ENCODE results near the gene CAMSAP1. TPM values are rescaled to one million over a fixed set of nuclear protein-coding genes. Genes with fewer than 3 reads are reported as not detected.
"Not testable (repeated sequence)": the region's sequence is repeated elsewhere in the genome, so short reads cannot be mapped to it uniquely, and the experiment has no call there.

CAMSAP1 gene
- total and polyA plus RNA-seq, 4 donors, result 5.0 to 29.8 (median 15.1) TPM

- no peak overlapping the region for H3K4me3 ChIP-seq
- ATAC-seq (ENCODE audit: insufficient read depth, low FRiP score) (no peak), DNase-seq (no peak)
- peaks cover 18 to 60% (median 28%) of the 10 kb centered on the region in 4 donors for H3K36me3 ChIP-seq (ENCODE audit: control insufficient read depth in 4 of 4, insufficient read depth in 4 of 4, low read length in 4 of 4)
- no peak overlapping the region for H3K9ac ChIP-seq (ENCODE audit: insufficient read depth in 1 of 2, low read length in 2 of 2)
- no peak overlapping the region for H3K27ac ChIP-seq (ENCODE audit: low read depth in 1 of 2, low read length in 1 of 2)
- no peak for TF ChIP-seq CTCF (IDR thresholded peaks at IDR 0.05; ENCODE audit: control extremely low read depth, extremely low read depth)
- WGBS, 2 donors, result 94% methylated on average over 11 of the region's 11 CpGs
- H3K9me3 ChIP-seq (ENCODE audit: control insufficient read depth in 4 of 4, insufficient read depth in 3 of 4, low read length in 3 of 4), result no peaks in the 10 kb centered on the region
- no peaks in the 10 kb centered on the region for H3K4me1 ChIP-seq (ENCODE audit: control insufficient read depth in 5 of 5, insufficient read depth in 5 of 5, low read length in 5 of 5)
- no peaks in the 10 kb centered on the region for H3K27me3 ChIP-seq (ENCODE audit: control insufficient read depth in 3 of 3, insufficient read depth in 3 of 3, low read length in 2 of 3)
These were observed 41.1 kb upstream of the CAMSAP1 start for GRCh38 chr9:135948446-135948845.

- TF ChIP-seq CTCF (IDR thresholded peaks at IDR 0.05; ENCODE audit: control extremely low read depth, extremely low read depth), result no peak
- Histone ChIP-seq H3K27me3 (ENCODE audit: control insufficient read depth in 3 of 3, insufficient read depth in 3 of 3, low read length in 2 of 3) (no peaks in the 10 kb centered on the region), H3K36me3 (ENCODE audit: control insufficient read depth in 4 of 4, insufficient read depth in 4 of 4, low read length in 4 of 4) (peaks cover 19 to 56% (median 28%) of the 10 kb centered on the region in 4 donors), H3K4me3 (no peak overlapping the region), H3K9ac (ENCODE audit: insufficient read depth in 1 of 2, low read length in 2 of 2) (no peak overlapping the region), H3K9me3 (ENCODE audit: control insufficient read depth in 4 of 4, insufficient read depth in 3 of 4, low read length in 3 of 4) (no peaks in the 10 kb centered on the region), H3K4me1 (ENCODE audit: control insufficient read depth in 5 of 5, insufficient read depth in 5 of 5, low read length in 5 of 5) (no peaks in the 10 kb centered on the region), H3K27ac (ENCODE audit: low read depth in 1 of 2, low read length in 1 of 2) (no peak overlapping the region)
- no peak for DNase-seq
- ATAC-seq (ENCODE audit: insufficient read depth, low FRiP score), result no peak
- 95% methylated on average over 18 of the region's 18 CpGs for WGBS, 2 donors
These were observed 40.2 kb upstream of the CAMSAP1 start for GRCh38 chr9:135947582-135947981.

- H3K36me3 ChIP-seq (ENCODE audit: control insufficient read depth in 4 of 4, insufficient read depth in 4 of 4, low read length in 4 of 4), result peaks cover 17 to 53% (median 25%) of the 10 kb centered on the region in 4 donors
- H3K4me1 ChIP-seq (ENCODE audit: control insufficient read depth in 5 of 5, insufficient read depth in 5 of 5, low read length in 5 of 5); H3K27me3 ChIP-seq (ENCODE audit: control insufficient read depth in 3 of 3, insufficient read depth in 3 of 3, low read length in 2 of 3); H3K9ac ChIP-seq (ENCODE audit: insufficient read depth in 1 of 2, low read length in 2 of 2); ATAC-seq (ENCODE audit: insufficient read depth, low FRiP score); H3K9me3 ChIP-seq (ENCODE audit: control insufficient read depth in 4 of 4, insufficient read depth in 3 of 4, low read length in 3 of 4); DNase-seq; H3K4me3 ChIP-seq; H3K27ac ChIP-seq (ENCODE audit: low read depth in 1 of 2, low read length in 1 of 2): not testable (repeated sequence)
- 92 to 94% methylated on average over 19 of the region's 19 CpGs for WGBS, 2 donors
These were observed 39.8 kb upstream of the CAMSAP1 start for GRCh38 chr9:135947105-135947504.

GRCh38 chr9:135946392-135946994, 39.1 kb upstream of the CAMSAP1 start:
- H3K4me1 ChIP-seq (ENCODE audit: control insufficient read depth in 5 of 5, insufficient read depth in 5 of 5, low read length in 5 of 5), result no peaks in the 10 kb centered on the region
- ATAC-seq (ENCODE audit: insufficient read depth, low FRiP score), result no peak
- no peaks in the 10 kb centered on the region for H3K27me3 ChIP-seq (ENCODE audit: control insufficient read depth in 3 of 3, insufficient read depth in 3 of 3, low read length in 2 of 3)
- peaks cover 19 to 52% (median 25%) of the 10 kb centered on the region in 4 donors for H3K36me3 ChIP-seq (ENCODE audit: control insufficient read depth in 4 of 4, insufficient read depth in 4 of 4, low read length in 4 of 4)
- WGBS, 2 donors, result 95 to 98% methylated on average over 14 of the region's 14 CpGs
- TF ChIP-seq CTCF (IDR thresholded peaks at IDR 0.05; ENCODE audit: control extremely low read depth, extremely low read depth), result no peak
- H3K27ac ChIP-seq (ENCODE audit: low read depth in 1 of 2, low read length in 1 of 2), result no peak overlapping the region
- H3K9ac ChIP-seq (ENCODE audit: insufficient read depth in 1 of 2, low read length in 2 of 2), result no peak overlapping the region
- no peak for DNase-seq
- no peak overlapping the region for H3K4me3 ChIP-seq
- no peaks in the 10 kb centered on the region for H3K9me3 ChIP-seq (ENCODE audit: control insufficient read depth in 4 of 4, insufficient read depth in 3 of 4, low read length in 3 of 4)

Measured in lung (tissue), 12 donors.